ENCODE data around the gene BHLHE40.
A peak's percentile ranks its signal among the peaks of the same experiment; 100 is the strongest.
"Not testable (repeated sequence)": the region's sequence is repeated elsewhere in the genome, so short reads cannot be mapped to it uniquely, and the experiment has no call there.

Gene BHLHE40

DNA sequence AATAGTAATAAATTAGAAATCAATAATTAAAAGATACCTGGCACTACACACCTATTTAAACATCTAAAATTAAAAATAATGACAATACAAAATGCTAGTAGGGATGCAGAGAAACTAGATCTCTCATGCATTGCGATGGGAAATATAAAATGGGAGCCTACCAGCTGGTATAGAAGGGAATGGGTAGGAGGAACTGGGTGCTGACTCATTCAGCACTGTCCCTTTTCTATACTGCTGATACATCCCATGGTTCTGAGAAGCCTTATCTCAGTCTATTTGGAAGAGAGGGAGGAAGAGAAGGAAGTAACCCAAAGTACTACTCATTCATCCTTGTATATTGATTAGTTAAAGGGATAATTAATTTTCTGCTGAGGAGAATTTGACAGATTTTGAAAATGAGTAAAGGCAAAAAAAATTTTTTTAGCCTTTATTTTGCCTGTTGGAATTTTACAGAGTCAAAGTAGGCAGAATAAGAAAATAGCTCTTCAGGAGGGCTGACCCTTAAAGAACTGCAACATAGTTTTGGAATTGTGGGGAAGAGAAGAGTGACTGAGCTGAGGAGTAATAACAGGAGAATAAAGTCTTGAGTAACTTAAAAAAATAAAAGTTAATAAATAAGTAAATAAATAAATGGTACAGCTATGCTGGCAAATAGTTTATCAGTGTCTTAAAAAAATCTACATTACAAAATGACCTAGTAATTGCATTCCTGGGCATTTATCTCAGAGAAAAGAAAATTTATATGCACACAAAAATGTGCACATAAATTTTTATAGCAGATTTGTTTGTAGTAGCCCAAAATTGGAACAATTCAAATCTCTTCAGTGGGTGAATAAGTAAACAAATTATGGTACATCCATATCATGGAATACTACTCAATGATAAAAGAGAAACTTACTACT lies 15.3 kb upstream of the BHLHE40 start:
- no peak for DNase-seq

DNA sequence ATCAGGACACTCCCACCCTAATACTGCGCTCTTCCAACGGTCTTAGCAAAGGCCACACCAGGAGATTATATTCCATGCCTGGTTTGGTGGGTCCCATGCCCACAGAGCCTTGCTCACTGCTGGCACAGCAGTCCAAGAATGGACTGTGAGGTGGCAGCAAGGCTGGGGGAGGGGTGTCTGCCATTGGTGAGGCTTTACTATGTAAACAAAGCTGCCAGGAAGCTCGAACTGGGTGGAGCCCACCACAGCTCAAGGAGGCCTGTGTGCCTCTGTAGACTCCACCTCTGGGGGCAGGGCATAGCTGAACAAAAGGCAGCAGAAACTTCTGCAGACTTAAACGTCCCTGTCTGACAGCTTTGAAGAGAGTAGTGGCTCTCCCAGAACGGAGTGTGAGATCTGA lies 13.2 kb upstream of the BHLHE40 start:
- DNase-seq, result not testable (repeated sequence)

DNA sequence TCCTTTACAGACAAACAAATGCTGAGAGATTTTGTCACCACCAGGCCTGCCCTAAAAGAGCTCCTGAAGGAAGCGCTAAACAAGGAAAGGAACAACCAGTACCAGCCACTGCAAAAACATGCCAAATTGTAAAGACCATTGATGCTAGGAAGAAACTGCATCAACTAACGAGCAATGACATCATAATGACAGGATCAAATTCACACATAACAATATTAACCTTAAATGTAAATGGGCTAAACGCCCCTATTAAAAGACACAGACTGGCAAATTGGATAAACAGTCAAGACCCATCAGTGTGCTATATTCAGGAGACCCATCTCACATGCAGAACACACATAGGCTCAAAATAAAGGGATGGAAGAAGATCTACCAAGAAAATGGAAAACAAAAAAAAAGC lies 11.6 kb upstream of the BHLHE40 start:
- DNase-seq, result not testable (repeated sequence)

DNA sequence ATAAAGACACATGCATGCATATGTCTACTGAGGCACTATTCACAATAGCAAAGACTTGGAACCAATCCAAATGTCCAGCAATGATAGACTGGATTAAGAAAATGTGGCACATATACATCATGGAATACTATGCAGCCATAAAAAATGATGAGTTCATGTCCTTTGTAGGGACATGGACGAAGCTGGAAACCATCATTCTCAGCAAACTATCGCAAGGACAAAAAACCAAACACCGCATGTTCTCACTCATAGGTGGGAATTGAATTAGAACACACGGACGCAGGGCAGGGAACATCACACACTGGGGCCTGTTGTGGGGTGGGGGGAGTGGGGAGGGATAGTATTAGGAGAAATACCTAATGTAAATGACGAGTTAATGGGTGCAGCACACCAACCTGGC lies 7.8 kb upstream of the BHLHE40 start:
- not testable (repeated sequence) for DNase-seq

- no peak for DNase-seq
Measured at GRCh38 chr3:4971838-4972237, 7.4 kb upstream of the BHLHE40 start.

DNA sequence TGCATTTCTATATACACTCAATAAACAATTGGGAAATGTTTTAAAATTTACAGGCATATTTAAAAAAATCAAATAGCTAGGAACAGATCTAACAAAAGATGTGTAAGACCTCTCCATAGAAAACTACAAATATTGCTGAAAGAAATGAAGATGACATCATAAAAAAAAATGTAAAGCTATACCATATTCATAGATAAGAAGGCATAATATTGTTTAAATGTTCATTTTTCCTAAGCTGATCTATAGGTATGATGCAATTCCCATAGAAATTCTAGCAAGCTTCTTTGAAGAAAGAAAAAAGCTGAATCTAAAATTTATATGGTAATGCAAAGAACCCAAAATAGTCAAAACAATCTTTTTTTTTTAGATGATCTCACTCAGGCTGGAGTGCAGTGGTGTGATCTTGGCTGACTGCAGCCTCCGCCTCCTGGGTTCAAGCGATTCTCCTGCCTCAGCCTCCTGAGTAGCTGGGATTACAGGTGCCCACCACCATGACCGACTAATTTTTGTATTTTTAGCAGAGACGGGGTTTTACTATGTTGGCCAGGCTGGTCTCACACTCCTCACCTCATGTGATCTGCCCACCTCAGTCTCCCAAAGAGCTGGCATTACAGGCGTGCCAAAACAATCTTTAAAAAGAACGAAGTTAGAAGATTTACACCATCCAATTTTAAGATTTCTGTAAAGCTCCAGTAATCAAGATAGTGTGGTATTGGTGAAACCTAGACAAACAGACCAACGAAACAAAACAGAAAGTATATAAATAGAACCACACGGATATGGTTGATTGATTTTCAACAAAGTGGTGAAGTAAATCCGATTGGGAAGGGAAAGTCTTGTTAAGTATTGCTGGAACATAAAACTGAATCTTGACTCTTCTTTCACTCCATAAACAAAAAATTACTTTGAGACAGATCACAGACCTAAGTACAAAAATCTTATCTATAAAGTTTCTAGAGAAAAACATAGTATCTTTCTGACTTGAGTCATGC lies 6.3 kb upstream of the BHLHE40 start:
- DNase-seq, result no peak

- DNase-seq, result no peak
Measured at GRCh38 chr3:4974154-4974553, 5.1 kb upstream of the BHLHE40 start.

DNA sequence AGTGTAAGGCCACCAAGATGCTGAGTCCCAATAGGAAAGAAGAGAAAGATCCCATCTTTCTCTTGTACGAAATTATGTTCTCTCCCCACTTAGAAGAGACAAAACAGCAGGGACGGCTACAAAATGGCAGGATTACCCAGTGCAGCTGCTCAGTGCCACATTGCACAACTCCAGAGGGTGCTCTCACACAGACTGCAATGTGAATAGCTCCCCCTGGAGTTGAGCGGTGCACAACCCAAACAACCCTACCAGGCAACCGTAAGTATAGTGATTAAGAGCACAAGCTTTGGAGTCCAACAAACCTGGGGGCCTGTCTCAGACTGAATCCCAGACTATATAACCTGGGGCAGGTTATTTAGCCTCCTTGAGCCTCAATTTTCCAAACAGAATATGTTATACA lies 3.1 kb upstream of the BHLHE40 start:
- DNase-seq, result no peak

- DNase-seq, result peak; percentile 38
Measured at GRCh38 chr3:4977001-4977852, 2.0 kb upstream of the BHLHE40 start.

DNA sequence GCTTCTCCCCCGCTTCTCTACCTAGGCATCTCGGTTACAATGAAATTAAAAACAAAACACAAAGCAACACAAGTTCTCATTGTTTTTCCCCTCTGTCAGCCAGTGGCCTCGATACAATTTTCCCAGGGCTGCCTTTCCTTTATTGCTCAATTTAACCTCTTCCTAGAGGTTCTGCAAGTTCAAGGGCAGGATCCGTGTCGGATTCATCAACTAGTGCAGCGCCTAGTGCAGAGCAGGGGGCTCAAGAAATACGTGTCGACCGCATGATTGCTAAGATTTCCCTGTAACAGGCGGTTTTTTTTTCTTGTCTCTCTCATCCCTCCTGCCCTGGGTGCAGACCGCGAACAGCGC lies 1.4 kb upstream of the BHLHE40 start:
- no peak for DNase-seq

DNA sequence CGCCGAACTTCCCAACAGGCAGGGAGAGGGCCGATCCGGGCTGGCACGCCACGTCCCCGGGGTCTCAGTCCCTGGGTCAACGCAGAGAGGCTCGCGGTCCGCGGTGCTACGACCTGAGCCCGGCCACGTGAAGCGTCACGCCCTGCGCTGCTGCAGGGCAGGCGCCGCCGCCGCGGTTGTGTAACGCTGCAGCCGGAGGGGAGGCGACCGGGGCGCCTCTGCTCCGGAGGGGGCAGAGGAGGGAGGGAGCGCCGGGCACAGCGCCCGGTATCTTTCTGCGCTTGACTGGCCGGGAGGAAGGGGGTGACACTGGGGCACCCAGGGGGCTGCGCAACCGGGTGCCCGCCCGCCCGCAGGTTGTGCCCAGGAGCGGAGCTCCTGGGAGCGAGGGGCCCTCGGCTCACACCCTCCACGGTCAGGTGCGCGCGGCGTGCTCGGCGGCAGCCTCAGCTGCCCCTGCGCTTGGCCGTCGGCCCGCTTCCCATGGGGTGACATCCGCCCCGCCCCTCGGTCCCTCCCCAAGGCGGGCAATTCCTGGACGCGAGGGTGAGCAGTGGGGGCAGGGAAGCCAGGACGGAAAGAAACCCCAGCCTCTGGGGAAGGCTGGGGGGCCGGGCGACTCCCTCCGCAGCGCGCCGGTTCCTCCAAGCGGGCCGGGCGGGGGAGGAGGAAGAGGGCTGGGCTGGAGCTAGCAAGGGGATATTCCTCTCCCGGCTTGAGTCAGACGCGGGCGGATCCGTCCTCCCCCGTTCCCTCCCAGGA lies 852 bp upstream of the BHLHE40 start:
- peak; percentile 89 for DNase-seq

DNA sequence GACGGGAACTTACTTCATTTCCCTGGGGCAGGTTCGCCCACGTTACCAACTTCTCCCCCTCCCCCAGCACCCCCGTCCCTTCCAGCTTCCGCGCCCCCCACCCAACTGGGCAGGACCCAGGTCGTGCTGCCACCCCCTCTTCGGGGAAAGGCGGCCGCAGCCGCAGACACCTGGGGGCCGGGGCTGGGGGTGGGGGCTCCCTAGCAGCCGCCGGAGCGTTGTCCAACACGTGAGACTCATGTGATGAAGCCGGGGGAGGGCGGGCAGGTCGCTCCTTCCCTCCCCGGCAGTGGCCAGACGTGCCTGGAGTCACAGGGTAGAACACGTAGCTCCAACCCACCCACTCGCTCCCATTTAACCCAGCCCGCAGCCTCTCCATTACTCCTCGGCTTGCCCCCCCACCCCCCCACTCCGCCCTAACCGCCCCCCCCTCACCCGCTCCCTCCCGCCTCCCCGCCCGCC lies 240 bp upstream of the BHLHE40 start:
- peak; percentile 90 for DNase-seq

GRCh38 chr3:4980229-4981203 lies 1.3 kb downstream of the BHLHE40 start:
- peak; percentile 79 for DNase-seq

DNA sequence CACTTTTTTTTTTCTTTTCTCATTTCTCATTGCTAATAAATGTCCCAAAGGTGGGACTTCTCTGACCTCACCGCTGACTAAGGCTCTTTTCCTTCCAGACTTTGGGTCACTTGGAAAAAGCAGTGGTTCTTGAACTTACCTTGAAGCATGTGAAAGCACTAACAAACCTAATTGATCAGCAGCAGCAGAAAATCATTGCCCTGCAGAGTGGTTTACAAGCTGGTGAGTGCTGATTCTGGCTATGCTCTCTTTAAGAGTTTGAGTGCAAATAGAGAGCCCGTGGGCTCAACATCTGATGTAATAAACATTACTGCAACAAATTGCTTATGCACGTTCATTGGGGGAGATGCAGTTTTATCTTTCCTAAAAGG lies 2.0 kb downstream of the BHLHE40 start:
- DNase-seq, result no peak

GRCh38 chr3:4981665-4982494 lies 2.6 kb downstream of the BHLHE40 start:
- no peak for DNase-seq

GRCh38 chr3:4982773-4983738 lies 3.8 kb downstream of the BHLHE40 start:
- no peak for DNase-seq

DNA sequence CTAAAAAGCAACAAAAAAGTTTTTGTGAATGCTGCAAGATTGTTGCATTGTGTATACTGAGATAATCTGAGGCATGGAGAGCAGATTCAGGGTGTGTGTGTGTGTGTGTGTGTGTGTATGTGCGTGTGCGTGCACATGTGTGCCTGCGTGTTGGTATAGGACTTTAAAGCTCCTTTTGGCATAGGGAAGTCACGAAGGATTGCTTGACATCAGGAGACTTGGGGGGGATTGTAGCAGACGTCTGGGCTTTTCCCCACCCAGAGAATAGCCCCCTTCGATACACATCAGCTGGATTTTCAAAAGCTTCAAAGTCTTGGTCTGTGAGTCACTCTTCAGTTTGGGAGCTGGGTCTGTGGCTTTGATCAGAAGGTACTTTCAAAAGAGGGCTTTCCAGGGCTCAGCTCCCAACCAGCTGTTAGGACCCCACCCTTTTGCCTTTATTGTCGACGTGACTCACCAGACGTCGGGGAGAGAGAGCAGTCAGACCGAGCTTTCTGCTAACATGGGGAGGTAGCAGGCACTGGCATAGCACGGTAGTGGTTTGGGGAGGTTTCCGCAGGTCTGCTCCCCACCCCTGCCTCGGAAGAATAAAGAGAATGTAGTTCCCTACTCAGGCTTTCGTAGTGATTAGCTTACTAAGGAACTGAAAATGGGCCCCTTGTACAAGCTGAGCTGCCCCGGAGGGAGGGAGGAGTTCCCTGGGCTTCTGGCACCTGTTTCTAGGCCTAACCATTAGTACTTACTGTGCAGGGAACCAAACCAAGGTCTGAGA lies 4.7 kb downstream of the BHLHE40 start:
- DNase-seq, result no peak

GRCh38 chr3:4984511-4984864 lies 5.3 kb downstream of the BHLHE40 start:
- DNase-seq, result no peak

All from activated gamma-delta T cell (primary cell).